ENCODE data around the gene BGN. TPM values are rescaled to one million over a fixed set of nuclear protein-coding genes. Genes with fewer than 3 reads are reported as not detected.
A peak's percentile ranks its signal among the peaks of the same experiment; 100 is the strongest.

The BGN gene
- total RNA-seq, 2 experiments from 2014 or later: not detected

DNA sequence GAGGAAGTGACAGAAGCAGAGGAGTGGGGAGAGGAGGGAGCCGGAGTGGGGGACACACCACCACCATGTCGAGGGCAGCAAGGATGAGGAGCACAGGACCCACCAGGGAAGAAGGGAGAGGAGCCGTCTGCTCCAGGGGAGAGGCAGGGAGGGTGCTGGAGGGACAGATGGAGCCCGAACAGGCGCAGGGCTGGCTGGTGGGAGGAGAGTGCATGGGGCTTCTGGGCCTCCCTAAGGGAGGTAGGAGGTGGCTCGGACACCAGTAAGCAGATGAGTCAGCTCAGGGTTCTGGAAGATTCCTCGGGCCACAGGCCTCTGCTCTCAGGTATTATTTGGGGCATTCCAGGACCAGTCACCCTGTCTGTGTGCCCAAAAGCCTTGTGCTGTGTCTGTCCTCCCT is 52.4 kb downstream of the BGN start:
- no peak overlapping the region for H3K27ac Mint-ChIP-seq
- H3K36me3 Mint-ChIP-seq (ENCODE audit: low read depth): no peaks in the 10 kb centered on the region
- CTCF ChIA-PET: no interaction called here
- H3K4me1 Mint-ChIP-seq (ENCODE audit: low read depth): no peaks in the 10 kb centered on the region
- no peak overlapping the region for H3K4me3 Mint-ChIP-seq
- no peaks in the 10 kb centered on the region for H3K27me3 Mint-ChIP-seq (ENCODE audit: low read depth)
- DNase-seq: no peak
- no peaks in the 10 kb centered on the region for H3K9me3 Mint-ChIP-seq
- intact Hi-C loops (cut with micrococcal nuclease): no loop called here

DNA sequence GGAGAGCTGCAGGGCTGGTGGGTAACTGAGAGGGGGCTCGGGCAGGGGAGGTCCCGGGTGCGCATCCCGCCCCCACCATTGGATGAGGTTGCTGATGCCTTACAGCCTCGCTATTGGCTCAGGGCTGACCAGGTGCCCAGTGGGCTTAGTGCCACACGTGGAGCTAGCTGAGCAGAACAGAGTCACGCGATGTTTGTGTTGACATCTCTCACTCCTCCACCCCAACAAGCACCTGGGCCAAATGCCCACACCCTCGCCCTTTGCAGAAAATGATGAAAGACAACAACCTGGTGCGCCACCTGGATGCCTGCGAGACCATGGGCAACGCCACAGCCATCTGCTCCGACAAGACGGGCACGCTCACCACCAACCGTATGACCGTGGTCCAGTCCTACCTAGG is 54.5 kb downstream of the BGN start:
- Mint-ChIP-seq H3K27me3 (ENCODE audit: low read depth) (no peaks in the 10 kb centered on the region), H3K36me3 (ENCODE audit: low read depth) (no peaks in the 10 kb centered on the region), H3K27ac (no peak overlapping the region), H3K9me3 (no peaks in the 10 kb centered on the region), H3K4me1 (ENCODE audit: low read depth) (no peaks in the 10 kb centered on the region), H3K4me3 (no peak overlapping the region)
- intact Hi-C loops (cut with micrococcal nuclease): no loop called here
- DNase-seq: no peak
- CTCF ChIA-PET: no interaction called here

DNA sequence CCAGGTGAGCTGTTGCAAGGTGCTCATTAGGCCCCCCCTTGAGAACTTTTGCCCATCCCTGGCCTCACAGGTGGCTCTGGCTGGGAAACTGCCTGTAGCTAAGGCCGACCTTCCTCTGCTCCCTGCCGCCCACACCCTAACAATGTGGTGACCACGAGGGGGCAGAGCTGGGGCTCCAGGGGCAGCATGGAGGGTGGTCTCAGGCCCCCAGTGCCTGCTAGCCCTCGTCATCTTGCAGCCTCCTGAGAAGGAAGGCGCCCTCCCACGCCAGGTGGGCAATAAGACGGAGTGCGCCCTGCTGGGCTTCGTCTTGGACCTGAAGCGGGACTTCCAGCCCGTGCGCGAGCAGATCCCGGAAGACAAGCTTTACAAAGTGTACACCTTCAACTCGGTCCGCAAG is 55.0 kb downstream of the BGN start:
- H3K4me1 Mint-ChIP-seq (ENCODE audit: low read depth): no peaks in the 10 kb centered on the region
- no peak for DNase-seq
- intact Hi-C loops (cut with micrococcal nuclease): no loop called here
- no peak overlapping the region for H3K27ac Mint-ChIP-seq
- CTCF ChIA-PET: no interaction called here
- H3K27me3 Mint-ChIP-seq (ENCODE audit: low read depth): no peaks in the 10 kb centered on the region
- no peak overlapping the region for H3K4me3 Mint-ChIP-seq
- no peaks in the 10 kb centered on the region for H3K36me3 Mint-ChIP-seq (ENCODE audit: low read depth)
- no peaks in the 10 kb centered on the region for H3K9me3 Mint-ChIP-seq

- Mint-ChIP-seq H3K9me3 (no peaks in the 10 kb centered on the region), H3K27ac (no peak overlapping the region), H3K36me3 (ENCODE audit: low read depth) (no peaks in the 10 kb centered on the region), H3K4me3 (no peak overlapping the region), H3K27me3 (ENCODE audit: low read depth) (no peaks in the 10 kb centered on the region), H3K4me1 (ENCODE audit: low read depth) (no peaks in the 10 kb centered on the region)
- CTCF ChIA-PET: interaction anchor here (1.3 kb wide), 1 partner anchor 117 kb away, joined by 4 read pairs; no protein-coding TSS in a partner anchor
- DNase-seq: no peak
- intact Hi-C loops (cut with micrococcal nuclease): no loop called here
Observed at GRCh38 chrX:153551135-153551534, 56.4 kb downstream of the BGN start.

DNA sequence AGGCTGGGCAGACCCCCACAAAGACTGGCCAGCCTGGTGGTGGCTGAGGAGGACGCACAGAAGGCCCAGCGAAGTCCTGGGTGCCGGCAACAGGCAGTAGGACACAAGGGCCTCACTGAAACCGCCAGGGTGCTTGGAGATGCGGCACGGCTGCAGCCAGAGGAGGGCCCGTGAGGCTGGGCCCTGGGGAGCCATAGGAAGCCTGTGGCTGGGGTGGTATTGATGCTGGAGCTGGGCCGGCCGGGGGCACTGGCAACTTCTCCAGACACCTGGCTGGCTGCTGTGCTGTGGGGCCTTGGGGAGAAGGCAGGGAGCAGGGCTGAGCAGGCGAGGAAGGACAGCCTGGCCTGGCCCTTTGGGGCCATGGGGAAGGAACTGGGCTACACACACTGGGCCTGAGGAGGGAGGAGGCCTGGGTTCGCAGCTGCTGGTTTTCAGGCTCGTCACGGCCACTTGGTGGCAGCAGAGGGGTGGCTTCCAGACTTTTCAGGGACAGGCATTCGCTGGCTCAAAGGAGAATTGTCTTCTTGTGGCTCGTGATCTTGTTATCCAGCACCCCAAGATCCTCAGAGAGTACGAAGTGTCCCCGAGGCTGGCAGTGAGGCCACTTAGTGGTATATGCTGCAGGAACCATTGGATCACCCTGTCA is 59.9 kb downstream of the BGN start:
- DNase-seq: peak; percentile 75
- Mint-ChIP-seq H3K27me3 (ENCODE audit: low read depth) (no peaks in the 10 kb centered on the region), H3K36me3 (ENCODE audit: low read depth) (no peaks in the 10 kb centered on the region), H3K27ac (no peak overlapping the region), H3K9me3 (no peaks in the 10 kb centered on the region), H3K4me1 (ENCODE audit: low read depth) (no peaks in the 10 kb centered on the region), H3K4me3 (no peak overlapping the region)
- intact Hi-C loops (cut with micrococcal nuclease): loop anchor here (1.0 to 5.0 kb wide), 4 partner anchors 58 to 114 kb away; no protein-coding TSS in a partner anchor
- CTCF ChIA-PET: interaction anchor here (0.7 to 3.2 kb wide), 11 partner anchors 10 to 113 kb away, joined by 3 to 16 read pairs (median 3); no protein-coding TSS in a partner anchor

DNA sequence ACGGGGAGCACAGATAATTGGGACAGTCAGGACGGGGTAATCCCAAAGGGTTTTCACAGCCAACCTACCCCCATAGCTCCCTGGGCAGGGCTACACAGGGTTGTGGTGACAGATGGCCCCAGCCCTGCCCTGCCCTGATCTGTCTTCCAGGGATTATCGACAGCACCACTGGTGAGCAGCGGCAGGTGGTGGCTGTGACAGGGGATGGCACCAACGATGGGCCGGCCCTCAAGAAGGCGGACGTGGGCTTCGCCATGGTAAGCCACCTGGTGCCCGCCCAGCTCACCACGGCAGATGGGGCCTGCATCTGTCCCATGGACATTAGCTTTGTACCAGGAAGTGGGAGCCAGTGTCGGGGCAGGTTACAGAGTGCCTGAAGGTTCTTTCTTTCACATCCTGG is 62.0 kb downstream of the BGN start:
- Mint-ChIP-seq H3K4me1 (ENCODE audit: low read depth) (no peaks in the 10 kb centered on the region), H3K27ac (no peak overlapping the region), H3K9me3 (no peaks in the 10 kb centered on the region), H3K36me3 (ENCODE audit: low read depth) (no peaks in the 10 kb centered on the region), H3K4me3 (no peak overlapping the region), H3K27me3 (ENCODE audit: low read depth) (no peaks in the 10 kb centered on the region)
- CTCF ChIA-PET: no interaction called here
- intact Hi-C loops (cut with micrococcal nuclease): loop anchor here (5.0 kb wide), 1 partner anchor 56 kb away; no protein-coding TSS in a partner anchor
- DNase-seq: no peak

- CTCF ChIA-PET: no interaction called here
- H3K4me3 Mint-ChIP-seq: no peak overlapping the region
- no peaks in the 10 kb centered on the region for H3K36me3 Mint-ChIP-seq (ENCODE audit: low read depth)
- no peak overlapping the region for H3K27ac Mint-ChIP-seq
- no peaks in the 10 kb centered on the region for H3K9me3 Mint-ChIP-seq
- no peak for DNase-seq
- no peaks in the 10 kb centered on the region for H3K4me1 Mint-ChIP-seq (ENCODE audit: low read depth)
- H3K27me3 Mint-ChIP-seq (ENCODE audit: low read depth): no peaks in the 10 kb centered on the region
- intact Hi-C loops (cut with micrococcal nuclease): loop anchor here (5.0 kb wide), 1 partner anchor 55 kb away; no protein-coding TSS in a partner anchor
Observed at GRCh38 chrX:153557618-153558355, 63.0 kb downstream of the BGN start.

Other genes with a start within 250 kb of the BGN start
- gene PNMA6F, start 173.2 kb upstream of the BGN start, total RNA-seq: not detected
- 10 to 100 TPM; 10.8 to 11.5 TPM for gene ZNF275, start 160.8 kb upstream of the BGN start, total RNA-seq
- gene PNMA6E, start 93.6 kb upstream of the BGN start, total RNA-seq: not detected
- gene ZFP92, start 83.5 kb upstream of the BGN start, total RNA-seq: under 1 TPM; 0.59 to 0.74 TPM
- gene TREX2, start 48.9 kb upstream of the BGN start, total RNA-seq: 1 to 10 TPM; 1.0 to 1.2 TPM
- 10 to 100 TPM; 63.5 to 68.5 TPM for gene HAUS7, start 24.4 kb upstream of the BGN start, total RNA-seq
- gene ATP2B3, start 22.7 kb downstream of the BGN start, total RNA-seq: not detected
- 10 to 100 TPM; 13.4 to 15.1 TPM for gene CCNQ, start 104.2 kb downstream of the BGN start, total RNA-seq
- under 1 TPM in 1 of 2 experiments, not detected in 1; 0.36 TPM for gene DUSP9, start 152.2 kb downstream of the BGN start, total RNA-seq
- under 1 TPM; 0.26 to 0.30 TPM for gene PNCK, start 178.8 kb downstream of the BGN start, total RNA-seq
- gene SLC6A8, start 192.9 kb downstream of the BGN start, total RNA-seq: under 1 TPM; 0.32 to 0.41 TPM
- 10 to 100 TPM; 69.5 to 71.2 TPM for gene BCAP31, start 229.4 kb downstream of the BGN start, total RNA-seq
- 1 to 10 TPM; 2.5 to 3.4 TPM for gene ABCD1, start 229.9 kb downstream of the BGN start, total RNA-seq